Gastroesophageal sphincter (tissue), 3 donors: Measurements from ENCODE around the gene ZMIZ1.

Experiments used
- CTCF ChIP-seq, 4 experiments: fragments of 200-600 bp in 2 of 4; fragments of 450-650 bp in 2 of 4; sonication (generic) in 1 of 4; IDR thresholded peaks; one replicate each; pipeline ENCODE4 v1.5.1; 2017 to 2019; ENCODE audit warnings: antibody characterized with exemption in 4 of 4, mild to moderate bottlenecking in 2 of 4, moderate library complexity in 2 of 4
- EP300 ChIP-seq: sonication (generic); formaldehyde crosslinking; IDR thresholded peaks from one replicate; pipeline ENCODE4 v1.6.1; 2017; ENCODE audit warnings: antibody characterized with exemption, mild to moderate bottlenecking
- POLR2A ChIP-seq, 2 donors: fragments of 450-650 bp; IDR thresholded peaks; one replicate each; pipeline ENCODE4 v1.6.1; 2017; ENCODE audit warnings: antibody characterized with exemption in 2 of 2, mild to moderate bottlenecking in 2 of 2, moderate library complexity in 1 of 2
- POLR2AphosphoS5 ChIP-seq: sonication (generic); formaldehyde crosslinking; IDR thresholded peaks from one replicate; pipeline ENCODE4 v1.6.1; 2017; ENCODE audit warnings: antibody characterized with exemption

- TF ChIP-seq CTCF (IDR thresholded peaks at IDR 0.05) (no peak), POLR2A (IDR thresholded peaks at IDR 0.05) (no peak), EP300 (no peak), POLR2AphosphoS5 (no peak)
Measured at GRCh38 chr10:79187121-79187940, 118.6 kb downstream of the ZMIZ1 start.
